Globus pallidus (tissue), 1 donor: Measurements from ENCODE around the gene ZCCHC12.
A peak's percentile ranks its signal among the peaks of the same experiment; 100 is the strongest.

ENCODE experiments used
- DNase-seq: peaks from one replicate; pipeline ENCODE4 v3.0.0-alpha.2; 2015; ENCODE audit warnings: low spot score

ZCCHC12 gene

DNA sequence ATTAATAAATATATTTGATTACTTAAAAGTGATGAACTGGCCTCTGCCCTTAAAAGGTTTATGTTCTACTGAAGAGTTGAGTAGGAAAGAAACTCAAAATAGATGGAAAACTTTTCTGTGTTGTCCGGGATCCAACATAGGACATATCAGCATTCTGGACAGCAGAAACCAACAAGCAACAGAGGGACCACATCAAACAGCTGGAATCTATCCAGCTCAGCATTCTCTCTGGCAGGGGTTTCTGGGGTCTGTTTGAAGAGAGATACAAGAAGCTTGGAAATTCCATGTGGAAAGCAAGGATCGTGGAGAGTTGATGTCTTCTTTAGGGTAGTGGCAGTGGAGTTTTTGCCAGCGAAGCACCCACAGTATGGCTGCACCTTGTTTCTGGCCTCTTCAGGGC is 43.6 kb downstream of the ZCCHC12 start:
- DNase-seq: no peak

GRCh38 chrX:118872102-118872566 is 48.5 kb downstream of the ZCCHC12 start:
- peak; percentile 33 for DNase-seq
